SK-N-SH (cell line): ENCODE data around the gene FUS. TPM values are rescaled to one million over a fixed set of nuclear protein-coding genes. Genes with fewer than 3 reads are reported as not detected.

Experiments used
- CTCF ChIA-PET: fragments of 300-600, 350-600 bp; formaldehyde crosslinking; extraction: SDS; loops from one replicate; lab custom pipeline; 2021; lab: Yijun Ruan, JAX
- POLR2A ChIA-PET: fragments of 350-600 bp; sonication (Branson Sonifier 250); formaldehyde crosslinking; extraction: SDS; loops from one replicate; lab custom pipeline; 2020; ENCODE audit warnings: antibody characterized with exemption, inconsistent platforms; lab: Yijun Ruan, JAX
- DNase-seq: peaks from one replicate; pipeline ENCODE4 v3.0.0; 2012
- H2AFZ ChIP-seq: fragments of 200-600 bp; sonication (generic); 2 replicates; pipeline ENCODE4 v1.8.1; 2016; ENCODE audit warnings: antibody characterized with exemption, mild to moderate bottlenecking, low read depth
- H3F3A ChIP-seq: fragments of 200-600 bp; sonication (generic); replicated peaks from 2 replicates; pipeline ENCODE3; 2016; ENCODE audit warnings: antibody characterized with exemption, mild to moderate bottlenecking; ENCODE audit not compliant: insufficient read depth
- H3K27ac ChIP-seq, 2 experiments: fragments of 200-500 bp in 1 of 2; fragments of 200-600 bp in 1 of 2; sonication (Bioruptor generic) in 1 of 2; sonication (generic), shearing (Covaris generic) in 1 of 2; 2 replicates each; pipeline versions ENCODE4 v1.5.1 to v1.6.1; 2014 to 2016; ENCODE audit warnings: low read depth in 2 of 2, inconsistent platforms in 1 of 2, low read length in 1 of 2, mild to moderate bottlenecking in 1 of 2, mixed read lengths in 1 of 2
- H3K27me3 ChIP-seq: fragments of 200-600 bp; sonication (generic), shearing (Covaris generic); 2 replicates; pipeline ENCODE4 v1.6.1; 2016; ENCODE audit warnings: mixed run types; ENCODE audit not compliant: insufficient read depth
- H3K36me3 ChIP-seq, 2 experiments: fragments of 200-500 bp in 1 of 2; fragments of 200-600 bp in 1 of 2; sonication (Bioruptor generic) in 1 of 2; sonication (generic) in 1 of 2; replicated peaks in 1 of 2; 2 replicates each; pipeline versions ENCODE3 to v1.5.1; 2014 to 2016; ENCODE audit warnings: low read length in 1 of 2, mild to moderate bottlenecking in 1 of 2; ENCODE audit not compliant: insufficient read depth in 2 of 2, control insufficient read depth in 1 of 2
- H3K4me1 ChIP-seq, 2 experiments: fragments of 200-500 bp in 1 of 2; fragments of 200-600 bp in 1 of 2; sonication (Bioruptor generic) in 1 of 2; sonication (generic), shearing (Covaris generic) in 1 of 2; 2 replicates each; pipeline versions ENCODE4 v1.5.1 to v1.6.1; 2014 to 2016; ENCODE audit warnings: low read depth in 1 of 2, low read length in 1 of 2, mixed run types in 1 of 2; ENCODE audit not compliant: insufficient read depth in 2 of 2, control insufficient read depth in 1 of 2
- H3K4me2 ChIP-seq: fragments of 200-600 bp; sonication (generic), shearing (Covaris generic); 2 replicates; pipeline ENCODE4 v1.6.1; 2017; ENCODE audit warnings: mixed run types
- H3K4me3 ChIP-seq, 2 experiments: fragments of 200-500 bp in 1 of 2; fragments of 200-600 bp in 1 of 2; sonication (Bioruptor generic) in 1 of 2; sonication (generic), shearing (Covaris generic) in 1 of 2; 2 replicates each; pipeline versions ENCODE4 v1.5.1 to v1.8.1; 2014 to 2016; ENCODE audit warnings: low read depth in 2 of 2, inconsistent platforms in 1 of 2, low read length in 1 of 2, mild to moderate bottlenecking in 1 of 2, mixed read lengths in 1 of 2, moderate library complexity in 1 of 2
- H3K79me2 ChIP-seq: fragments of 200-600 bp; sonication (generic); 2 replicates; pipeline ENCODE4 v1.8.1; 2017; ENCODE audit warnings: mild to moderate bottlenecking; ENCODE audit not compliant: insufficient read depth
- H3K9ac ChIP-seq: fragments of 200-600 bp; sonication (generic); 2 replicates; pipeline ENCODE4 v1.6.1; 2017; ENCODE audit warnings: mixed run types
- H3K9me2 ChIP-seq: fragments of 200-600 bp; sonication (generic); 2 replicates; pipeline ENCODE4 v1.6.1; 2017; ENCODE audit warnings: mixed run types
- H3K9me3 ChIP-seq: fragments of 200-600 bp; sonication (generic); 2 replicates; pipeline ENCODE4 v1.6.1; 2017; ENCODE audit warnings: mixed run types, mild to moderate bottlenecking, moderate library complexity
- H4K20me1 ChIP-seq: fragments of 200-600 bp; sonication (generic); 2 replicates; pipeline ENCODE4 v1.6.1; 2017; ENCODE audit warnings: mild to moderate bottlenecking, mixed run types; ENCODE audit not compliant: insufficient read depth
- ELF1 ChIP-seq: IDR thresholded peaks from 2 replicates; pipeline ENCODE4 v1.4.0; 2012
- FOXM1 ChIP-seq: IDR thresholded peaks from 2 replicates; pipeline ENCODE4 v1.4.0; 2012; ENCODE audit warnings: low read depth, mild to moderate bottlenecking
- NRF1 ChIP-seq: IDR thresholded peaks from 2 replicates; pipeline ENCODE4 v1.6.1; 2012; ENCODE audit warnings: low read depth, mild to moderate bottlenecking, low read length
- PBX3 ChIP-seq: IDR thresholded peaks from 2 replicates; pipeline ENCODE4; 2012
- POLR2AphosphoS5 ChIP-seq: IDR thresholded peaks from 2 replicates; pipeline ENCODE4 v1.6.1; 2012; ENCODE audit warnings: low read depth, low read length
- RAD21 ChIP-seq: IDR thresholded peaks from 2 replicates; pipeline ENCODE4 v1.6.1; 2012; ENCODE audit warnings: mild to moderate bottlenecking, low read length
- REST ChIP-seq: IDR thresholded peaks from 2 replicates; pipeline ENCODE4 v1.6.1; 2012; ENCODE audit warnings: mild to moderate bottlenecking, low read depth, low read length, moderate library complexity
- SIN3A ChIP-seq: IDR thresholded peaks from 2 replicates; pipeline ENCODE4 v1.6.1; 2012; ENCODE audit warnings: low read depth, mild to moderate bottlenecking, low read length, moderate library complexity, borderline replicate concordance
- SMC3 ChIP-seq: IDR thresholded peaks from 2 replicates; pipeline ENCODE4 v1.6.1; 2012; ENCODE audit warnings: low read depth, low read length, improper control_type of control experiment
- TAF1 ChIP-seq: IDR thresholded peaks from 2 replicates; pipeline ENCODE4 v1.6.1; 2012; ENCODE audit warnings: low read depth, mild to moderate bottlenecking, low read length, moderate library complexity, borderline replicate concordance
- TEAD4 ChIP-seq: IDR thresholded peaks from 2 replicates; pipeline ENCODE4 v1.4.0; 2012; ENCODE audit warnings: mild to moderate bottlenecking, borderline replicate concordance; ENCODE audit not compliant: insufficient read depth
- ZBTB33 ChIP-seq: IDR thresholded peaks from 2 replicates; pipeline ENCODE4 v1.4.0; 2012; ENCODE audit warnings: low read depth, borderline replicate concordance
- WGBS: methylation state at CpG from one replicate; pipeline ENCODE4 v1.1.6; 2017; ENCODE audit warnings: low lambda C conversion rate; 5-methylcytosine and 5-hydroxymethylcytosine counted together
- polyA plus RNA-seq, 3 experiments: library from polyadenylated mRNA; depleted of rRNA; stranded (reverse); fragments of >200 nt; gene quantifications; 2 replicates each; pipeline ENCODE4 v1.2.3, GENCODE V29; 2012
- TF ChIP-seq, protein P1 (sequence below): fragments of 150-350 bp; IDR thresholded peaks from 2 replicates; pipeline ENCODE4 v1.6.1; 2016; ENCODE audit warnings: mild to moderate bottlenecking, low read depth, low read length

FUS gene
- polyA plus RNA-seq, 1 of the 3 experiments (the other 2 are of a cell fraction), result 429 TPM

DNA sequence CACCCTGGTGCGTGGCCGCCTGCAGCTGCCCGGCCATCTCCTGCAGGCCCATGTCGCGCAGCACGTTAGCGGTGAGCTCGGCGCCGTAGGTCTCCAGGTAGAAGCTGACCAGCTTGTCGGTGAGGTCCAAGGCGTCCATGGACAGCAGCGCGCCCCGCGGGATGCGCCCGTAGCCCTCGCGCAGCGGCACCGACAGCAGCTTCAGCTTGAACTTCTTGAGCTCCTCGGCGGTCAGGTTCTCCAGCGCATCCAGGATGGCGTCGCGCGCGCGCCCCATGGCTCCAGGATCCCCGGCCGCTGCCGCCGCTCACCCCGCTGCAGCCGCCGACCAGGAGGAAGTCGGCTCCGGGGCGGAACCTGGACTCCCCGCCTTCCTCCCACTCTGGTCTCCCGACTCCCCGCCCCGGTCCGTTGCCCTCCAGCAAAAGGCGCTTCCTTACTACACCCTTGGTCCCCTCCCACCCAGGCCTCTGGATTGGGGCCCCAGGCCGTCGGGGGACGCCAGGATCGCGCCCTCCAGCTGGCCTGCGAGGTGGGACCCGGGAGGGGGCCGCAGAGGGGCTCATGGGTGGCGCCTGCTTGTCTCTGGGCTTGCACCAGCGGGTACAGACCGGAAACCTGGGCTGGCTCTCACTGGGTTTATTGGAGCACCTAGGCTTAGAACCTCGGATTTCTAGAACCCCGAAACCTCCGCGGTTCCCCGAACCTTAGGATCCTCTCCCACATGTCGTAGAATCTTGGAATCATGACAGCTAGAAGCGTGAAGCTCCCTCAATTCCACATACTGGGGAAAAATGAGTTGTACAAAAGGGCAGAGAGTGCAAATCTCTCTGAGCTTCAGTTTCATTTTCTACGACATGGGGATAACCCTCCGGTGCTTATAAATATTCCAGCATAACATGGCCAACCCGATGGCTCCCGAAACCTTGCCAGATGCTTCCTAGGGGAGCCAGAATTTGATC, 22.8 kb downstream of the FUS start, which contains the start of gene PYCARD:
Gene PYCARD (minus strand): TSS at position 347 of the 962 bp plus-strand sequence. CDS start 70 bp downstream, at position 277.
- no peak within 1 kb of the TSS for H3K27ac ChIP-seq
- no peaks in the 10 kb centered on the region for H3K79me2 ChIP-seq
- 0 out of 2 replicates have a peak within 1 kb of the TSS, but pooled peaks have one; percentile 7 for H3K4me2 ChIP-seq
- H3K36me3 ChIP-seq, result peaks cover 0 to 5% of the 10 kb centered on the region in 2 experiments
- peak; percentile 60 for DNase-seq
- H3K9me3 ChIP-seq, result no peaks in the 10 kb centered on the region
- H3K9me2 ChIP-seq, result no peaks in the 10 kb centered on the region
- no peak within 1 kb of the TSS for H2AFZ ChIP-seq
- 73% methylated on average over 26 of the region's 69 CpGs for WGBS
- POLR2A ChIA-PET, result interaction anchor here (0.5 kb wide), 1 partner anchor 19 kb away, joined by 3 read pairs; no protein-coding TSS in a partner anchor
- peaks cover 28% of the 10 kb centered on the region for H3F3A ChIP-seq
- TF ChIP-seq FOXM1 (no peak), RAD21 (no peak), NRF1 (no peak), SIN3A (no peak), PBX3 (no peak), REST (no peak), ELF1 (no peak), ZBTB33 (no peak), TAF1 (no peak), POLR2AphosphoS5 (no peak), SMC3 (no peak), TEAD4 (no peak)
- TF ChIP-seq, protein P1, sequence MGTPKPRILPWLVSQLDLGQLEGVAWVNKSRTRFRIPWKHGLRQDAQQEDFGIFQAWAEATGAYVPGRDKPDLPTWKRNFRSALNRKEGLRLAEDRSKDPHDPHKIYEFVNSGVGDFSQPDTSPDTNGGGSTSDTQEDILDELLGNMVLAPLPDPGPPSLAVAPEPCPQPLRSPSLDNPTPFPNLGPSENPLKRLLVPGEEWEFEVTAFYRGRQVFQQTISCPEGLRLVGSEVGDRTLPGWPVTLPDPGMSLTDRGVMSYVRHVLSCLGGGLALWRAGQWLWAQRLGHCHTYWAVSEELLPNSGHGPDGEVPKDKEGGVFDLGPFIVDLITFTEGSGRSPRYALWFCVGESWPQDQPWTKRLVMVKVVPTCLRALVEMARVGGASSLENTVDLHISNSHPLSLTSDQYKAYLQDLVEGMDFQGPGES, result no peak
- TF ChIP-seq, all 33 proteins: peak for 0
- H3K9ac ChIP-seq, result no peak within 1 kb of the TSS
- H3K4me1 ChIP-seq, result no peaks in the 10 kb centered on the region
- H3K27me3 ChIP-seq, result peaks cover 13% of the 10 kb centered on the region
- CTCF ChIA-PET, result interaction anchor here (0.6 to 2.8 kb wide), 3 partner anchors 11 to 218 kb away, joined by 3 to 8 read pairs (median 4); partner anchors contain the start of genes HSD3B7 and TRIM72
- peaks cover 28% of the 10 kb centered on the region for H4K20me1 ChIP-seq
- H3K4me3 ChIP-seq, result no peak within 1 kb of the TSS
